Glutamatergic neuron (in vitro differentiated cells): ENCODE data around the gene TNFRSF25. TPM values are rescaled to one million over a fixed set of nuclear protein-coding genes. Genes with fewer than 3 reads are reported as not detected.
A peak's percentile ranks its signal among the peaks of the same experiment; 100 is the strongest.

Experiments used
- DNase-seq: peaks from one replicate; pipeline ENCODE4 v3.0.0; 2022
- H3K27ac Mint-ChIP-seq: one replicate; pipeline ENCODE4 v1.8.0; 2020; ENCODE audit warnings: mild to moderate bottlenecking, mixed read lengths, inconsistent platforms; ENCODE audit not compliant: unreplicated experiment
- H3K27me3 Mint-ChIP-seq: one replicate; pipeline ENCODE4 v1.8.0; 2020; ENCODE audit warnings: mild to moderate bottlenecking, moderate library complexity, mixed read lengths, inconsistent platforms; ENCODE audit not compliant: unreplicated experiment
- H3K36me3 Mint-ChIP-seq: one replicate; pipeline ENCODE4 v1.8.0; 2020; ENCODE audit warnings: mild to moderate bottlenecking, mixed read lengths, inconsistent platforms; ENCODE audit not compliant: unreplicated experiment
- H3K4me1 Mint-ChIP-seq: one replicate; pipeline ENCODE4 v1.8.0; 2020; ENCODE audit warnings: mild to moderate bottlenecking, low read depth, mixed read lengths, inconsistent platforms; ENCODE audit not compliant: unreplicated experiment
- H3K4me3 Mint-ChIP-seq: one replicate; pipeline ENCODE4 v1.8.0; 2020; ENCODE audit warnings: mild to moderate bottlenecking, mixed read lengths, inconsistent platforms; ENCODE audit not compliant: unreplicated experiment
- H3K9me3 Mint-ChIP-seq: one replicate; pipeline ENCODE4 v1.8.0; 2020; ENCODE audit warnings: mild to moderate bottlenecking, moderate library complexity, mixed read lengths, inconsistent platforms; ENCODE audit not compliant: unreplicated experiment
- total RNA-seq: library from RNA; stranded (reverse); fragmentation: NEBNext Ultra II Directional; extraction: Animal tissue kit (Norgen Biotek cat#: 25700); gene quantifications from one replicate; pipeline ENCODE4 v1.2.1, GENCODE V29; 2021; ENCODE audit not compliant: unreplicated experiment
- TF ChIP-seq, protein P1 (sequence below): fragments of 200-600 bp; sonication (generic); IDR thresholded peaks from one replicate; pipeline ENCODE4 v1.5.0; 2021; ENCODE audit not compliant: partially characterized antibody, unreplicated experiment

Gene TNFRSF25
- total RNA-seq, 1 donor from 2014 or later, result 47.5 TPM

DNA sequence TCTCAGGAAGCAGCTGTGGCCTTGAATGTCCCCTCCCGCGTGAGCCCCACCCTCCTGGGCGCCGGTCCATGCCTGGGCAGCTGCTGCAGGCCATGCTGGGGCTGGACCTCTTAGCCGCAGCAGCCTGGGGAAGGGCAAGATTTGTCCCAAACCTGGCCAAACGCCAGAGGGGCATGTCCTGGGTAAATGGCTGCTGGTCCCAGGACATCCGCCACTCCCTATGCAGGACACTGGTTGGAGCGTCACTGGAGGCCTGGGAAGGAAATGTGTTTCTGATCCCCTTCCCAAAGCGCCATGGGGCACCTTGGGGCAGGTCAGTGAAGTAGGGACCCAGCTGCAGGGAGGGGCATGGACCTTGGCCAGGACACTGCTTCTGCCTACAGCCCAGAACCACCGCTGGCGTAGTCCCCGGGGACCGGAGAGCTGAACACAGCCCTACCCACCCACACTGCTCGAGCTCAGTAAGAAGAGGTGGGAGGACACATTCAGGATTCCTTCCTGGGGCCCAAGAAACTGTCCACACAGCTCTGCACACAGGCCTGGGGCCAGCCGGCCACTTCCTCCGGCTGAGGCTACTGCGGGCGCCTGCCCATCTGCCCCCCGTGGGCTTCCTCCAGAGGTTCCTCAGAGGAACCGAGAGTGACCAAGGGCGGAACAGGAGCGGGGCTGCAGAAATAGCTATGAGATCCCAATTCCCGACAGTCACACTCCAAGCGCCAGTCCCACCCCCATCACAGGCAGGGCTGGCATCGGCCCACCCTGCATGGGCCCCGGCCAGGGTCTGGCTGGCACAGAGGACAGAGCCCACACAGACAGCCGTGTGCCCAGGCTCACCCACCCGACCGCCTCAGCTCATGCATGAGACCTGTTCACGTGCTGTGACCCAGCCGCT is 36.3 kb upstream of the TNFRSF25 start:
- Mint-ChIP-seq H3K4me3 (no peak overlapping the region), H3K27ac (no peak overlapping the region), H3K9me3 (peaks cover 5% of the 10 kb centered on the region), H3K36me3 (no peaks in the 10 kb centered on the region), H3K27me3 (peaks cover 4% of the 10 kb centered on the region), H3K4me1 (peaks cover 16% of the 10 kb centered on the region)
- no peak for DNase-seq
- TF ChIP-seq, protein P1, sequence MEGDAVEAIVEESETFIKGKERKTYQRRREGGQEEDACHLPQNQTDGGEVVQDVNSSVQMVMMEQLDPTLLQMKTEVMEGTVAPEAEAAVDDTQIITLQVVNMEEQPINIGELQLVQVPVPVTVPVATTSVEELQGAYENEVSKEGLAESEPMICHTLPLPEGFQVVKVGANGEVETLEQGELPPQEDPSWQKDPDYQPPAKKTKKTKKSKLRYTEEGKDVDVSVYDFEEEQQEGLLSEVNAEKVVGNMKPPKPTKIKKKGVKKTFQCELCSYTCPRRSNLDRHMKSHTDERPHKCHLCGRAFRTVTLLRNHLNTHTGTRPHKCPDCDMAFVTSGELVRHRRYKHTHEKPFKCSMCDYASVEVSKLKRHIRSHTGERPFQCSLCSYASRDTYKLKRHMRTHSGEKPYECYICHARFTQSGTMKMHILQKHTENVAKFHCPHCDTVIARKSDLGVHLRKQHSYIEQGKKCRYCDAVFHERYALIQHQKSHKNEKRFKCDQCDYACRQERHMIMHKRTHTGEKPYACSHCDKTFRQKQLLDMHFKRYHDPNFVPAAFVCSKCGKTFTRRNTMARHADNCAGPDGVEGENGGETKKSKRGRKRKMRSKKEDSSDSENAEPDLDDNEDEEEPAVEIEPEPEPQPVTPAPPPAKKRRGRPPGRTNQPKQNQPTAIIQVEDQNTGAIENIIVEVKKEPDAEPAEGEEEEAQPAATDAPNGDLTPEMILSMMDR, result no peak

GRCh38 chr1:6501279-6501813 is 35.4 kb upstream of the TNFRSF25 start:
- no peaks in the 10 kb centered on the region for H3K36me3 Mint-ChIP-seq
- no peak for DNase-seq
- no peak overlapping the region for H3K27ac Mint-ChIP-seq

GRCh38 chr1:6500544-6501278 is 34.7 kb upstream of the TNFRSF25 start:
- Mint-ChIP-seq H3K27ac (no peak overlapping the region), H3K4me1 (peaks cover 17% of the 10 kb centered on the region), H3K27me3 (peaks cover 4% of the 10 kb centered on the region), H3K9me3 (peaks cover 4% of the 10 kb centered on the region), H3K4me3 (no peak overlapping the region), H3K36me3 (no peaks in the 10 kb centered on the region)
- no peak for DNase-seq
- TF ChIP-seq, protein P1, result no peak

More at GRCh38 chr1:6501279-6501813, 35.4 kb upstream of the TNFRSF25 start:
- TF ChIP-seq, protein P1, result no peak
- Mint-ChIP-seq H3K27me3 (peaks cover 4% of the 10 kb centered on the region), H3K4me1 (peaks cover 12% of the 10 kb centered on the region), H3K9me3 (peaks cover 4% of the 10 kb centered on the region), H3K4me3 (no peak overlapping the region)

DNA sequence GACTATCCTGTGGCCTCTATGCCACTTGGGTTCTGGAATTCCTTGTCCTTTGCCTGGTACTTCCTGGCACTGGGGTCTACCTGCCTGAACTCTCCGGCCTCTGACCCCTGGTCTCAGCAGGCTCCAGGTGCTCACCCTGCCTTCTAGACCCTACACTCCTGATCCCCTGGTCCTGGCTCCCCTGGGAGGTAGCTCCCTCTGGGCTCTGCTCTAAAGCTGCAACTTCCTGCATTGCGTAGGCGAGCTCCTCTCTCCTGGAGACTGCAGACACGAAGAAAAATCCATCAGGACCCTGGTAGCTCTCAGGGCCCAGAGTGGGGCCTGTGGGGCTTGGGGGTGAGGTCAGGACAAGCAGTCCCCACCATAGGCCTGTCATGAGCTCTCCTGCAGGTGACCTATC is 33.3 kb upstream of the TNFRSF25 start:
- Mint-ChIP-seq H3K4me3 (peak overlapping the region; percentile 34), H3K27ac (no peak overlapping the region), H3K9me3 (no peaks in the 10 kb centered on the region), H3K36me3 (no peaks in the 10 kb centered on the region), H3K27me3 (peaks cover 4% of the 10 kb centered on the region), H3K4me1 (peaks cover 19% of the 10 kb centered on the region)
- TF ChIP-seq, protein P1, result no peak
- DNase-seq, result no peak
